Activated CD8-positive, alpha-beta memory T cell treated with anti-CD3 and anti-CD28 coated beads, Interleukin-2, amount 50 U/mL, for 24 hours (primary cell): Measurements from ENCODE around the gene SPINT1.

Experiments
- DNase-seq: peaks from one replicate; pipeline ENCODE4 v3.0.0-alpha.2; 2020; ENCODE audit errors: extremely low read depth

The SPINT1 gene

GRCh38 chr15:40892447-40893012, 48.7 kb downstream of the SPINT1 start:
- DNase-seq, result no peak

- DNase-seq, result no peak
Observed at GRCh38 chr15:40893019-40893670, 49.3 kb downstream of the SPINT1 start.

- DNase-seq, result peak; percentile 98
Observed at GRCh38 chr15:40893733-40894680, 50.2 kb downstream of the SPINT1 start, which contains the start of gene VPS18. Gene VPS18 (plus strand): TSS chr15:40894450. CDS start chr15:40894769, 319 bp downstream.

- no peak for DNase-seq
Observed at GRCh38 chr15:40894681-40895448, 51.0 kb downstream of the SPINT1 start.

GRCh38 chr15:40899536-40900207, 55.8 kb downstream of the SPINT1 start:
- DNase-seq, result no peak

GRCh38 chr15:40900256-40901052, 56.6 kb downstream of the SPINT1 start:
- DNase-seq, result no peak

GRCh38 chr15:40901053-40901443, 57.2 kb downstream of the SPINT1 start:
- DNase-seq, result no peak

GRCh38 chr15:40902605-40903561, 59.0 kb downstream of the SPINT1 start:
- no peak for DNase-seq

GRCh38 chr15:40904552-40905201, 60.8 kb downstream of the SPINT1 start:
- no peak for DNase-seq

GRCh38 chr15:40906091-40906990, 62.5 kb downstream of the SPINT1 start:
- DNase-seq, result peak; percentile 39

GRCh38 chr15:40906991-40907802, 63.3 kb downstream of the SPINT1 start:
- no peak for DNase-seq
